Neuronal stem cell (in vitro differentiated cells): ENCODE measurements around the gene FBXO7.

ENCODE experiments used
- DNase-seq: peaks from one replicate; pipeline ENCODE4 v3.0.0-alpha.2; 2013; ENCODE audit warnings: low spot score
- H2AFZ ChIP-seq: one replicate; pipeline ENCODE4 v1.6.1; 2013; ENCODE audit warnings: mild to moderate bottlenecking, low read length, inconsistent platforms
- H2AK5ac ChIP-seq: 2 replicates; pipeline ENCODE4 v1.6.1; 2013; ENCODE audit warnings: low read depth, mild to moderate bottlenecking, inconsistent platforms, low read length, moderate library complexity, mixed read lengths
- H2BK120ac ChIP-seq: 2 replicates; pipeline ENCODE4 v1.6.1; 2013; ENCODE audit warnings: low read depth, mild to moderate bottlenecking, inconsistent platforms, low read length, moderate library complexity, mixed read lengths
- H2BK12ac ChIP-seq: one replicate; pipeline ENCODE4 v1.6.1; 2013; ENCODE audit warnings: low read length, inconsistent platforms
- H2BK15ac ChIP-seq: 2 replicates; pipeline ENCODE4 v1.6.1; 2013; ENCODE audit warnings: mild to moderate bottlenecking, low read length, inconsistent platforms, mixed read lengths
- H2BK5ac ChIP-seq: one replicate; pipeline ENCODE4 v1.6.1; 2013; ENCODE audit warnings: inconsistent platforms, mild to moderate bottlenecking, low read length, moderate library complexity
- H3K14ac ChIP-seq: one replicate; pipeline ENCODE4 v1.6.1; 2013; ENCODE audit warnings: low read length, inconsistent platforms
- H3K18ac ChIP-seq: 2 replicates; pipeline ENCODE4 v1.6.1; 2013; ENCODE audit warnings: low read length, inconsistent platforms
- H3K23ac ChIP-seq: 2 replicates; pipeline ENCODE4 v1.6.1; 2013; ENCODE audit warnings: low read depth, mild to moderate bottlenecking, mixed read lengths, low read length, inconsistent platforms; ENCODE audit not compliant: poor library complexity
- H3K27ac ChIP-seq: replicated peaks from 3 replicates; pipeline ENCODE4 v1.5.1; 2013; ENCODE audit warnings: low read length, inconsistent platforms
- H3K27me3 ChIP-seq, 3 experiments: 2 replicates each; pipeline ENCODE4 v1.6.1; 2013; ENCODE audit warnings: low read length in 3 of 3, mild to moderate bottlenecking in 2 of 3, inconsistent platforms in 1 of 3, low read depth in 1 of 3, mixed read lengths in 1 of 3, moderate library complexity in 1 of 3; ENCODE audit not compliant: control insufficient read depth in 3 of 3, insufficient read depth in 3 of 3
- H3K36me3 ChIP-seq, 2 donors: replicated peaks in 1 of 2; 2 replicates each; pipeline ENCODE4 v1.6.1; 2013; ENCODE audit warnings: low read length in 2 of 2; ENCODE audit not compliant: control insufficient read depth in 2 of 2, insufficient read depth in 2 of 2
- H3K4ac ChIP-seq: 2 replicates; pipeline ENCODE4 v1.6.1; 2013; ENCODE audit warnings: inconsistent platforms, mild to moderate bottlenecking, low read length, moderate library complexity
- H3K4me1 ChIP-seq, 2 donors: 1 replicate in 1 of 2; 2 replicates in 1 of 2; pipeline ENCODE4 v1.6.1; 2013; ENCODE audit warnings: low read length in 2 of 2, low read depth in 1 of 2; ENCODE audit not compliant: control insufficient read depth in 2 of 2, insufficient read depth in 1 of 2
- H3K4me2 ChIP-seq: one replicate; pipeline ENCODE4 v1.6.1; 2013; ENCODE audit warnings: mild to moderate bottlenecking, low read length, inconsistent platforms; ENCODE audit not compliant: insufficient read depth, poor library complexity, severe bottlenecking
- H3K4me3 ChIP-seq, 2 donors: 2 replicates each; pipeline ENCODE4 v1.5.1; 2013; ENCODE audit warnings: low read length in 2 of 2, mild to moderate bottlenecking in 2 of 2, inconsistent platforms in 1 of 2, moderate library complexity in 1 of 2
- H3K79me1 ChIP-seq: one replicate; pipeline ENCODE4 v1.6.1; 2013; ENCODE audit warnings: low read depth, mild to moderate bottlenecking, inconsistent platforms, low read length, moderate library complexity
- H3K9ac ChIP-seq: one replicate; pipeline ENCODE4 v1.6.1; 2013; ENCODE audit warnings: mild to moderate bottlenecking, low read depth, low read length, inconsistent platforms; ENCODE audit not compliant: poor library complexity
- H3K9me3 ChIP-seq, 2 donors: replicated peaks in 1 of 2; 2 replicates each; pipeline versions ENCODE3 to v1.6.1; 2013; ENCODE audit warnings: low read length in 2 of 2, mild to moderate bottlenecking in 2 of 2, inconsistent platforms in 1 of 2, low read depth in 1 of 2, mixed read lengths in 1 of 2, moderate library complexity in 1 of 2; ENCODE audit not compliant: control insufficient read depth in 2 of 2, insufficient read depth in 1 of 2
- H4K8ac ChIP-seq: one replicate; pipeline ENCODE4 v1.6.1; 2013; ENCODE audit warnings: low read depth, mild to moderate bottlenecking, inconsistent platforms, low read length, moderate library complexity
- H4K91ac ChIP-seq: one replicate; pipeline ENCODE4 v1.6.1; 2013; ENCODE audit warnings: low read length, low read depth, mild to moderate bottlenecking, inconsistent platforms; ENCODE audit not compliant: poor library complexity
- WGBS, 2 donors: extraction: QIAGEN DNeasy Blood & Tissue Kit; methylation state at CpG; one replicate each; pipeline ENCODE4 v1.1.7; 2013; ENCODE audit warnings: missing lambda C conversion rate in 2 of 2, mixed read lengths in 1 of 2; ENCODE audit not compliant: insufficient read length in 2 of 2, insufficient replicate concordance in 1 of 2; ENCODE audit errors: extremely low coverage in 2 of 2; 5-methylcytosine and 5-hydroxymethylcytosine counted together

The FBXO7 gene

GRCh38 chr22:32509045-32509444 lies 34.4 kb downstream of the FBXO7 start:
- Histone ChIP-seq H2AK5ac (no peak overlapping the region), H2BK120ac (no peak overlapping the region), H3K27ac (no peak overlapping the region), H3K4ac (no peak overlapping the region), H2AFZ (no peak overlapping the region), H2BK5ac (no peak overlapping the region), H2BK12ac (no peak overlapping the region), H4K8ac (no peak overlapping the region), H3K36me3 (no peaks in the 10 kb centered on the region), H3K27me3 (peaks cover 0 to 1% (median 0%) of the 10 kb centered on the region in 3 experiments), H3K9ac (no peak overlapping the region), H3K4me1 (peaks cover 0 to 4% of the 10 kb centered on the region in 2 donors), H3K14ac (no peak overlapping the region), H3K9me3 (no peaks in the 10 kb centered on the region), H3K4me3 (no peak overlapping the region), H4K91ac (no peak overlapping the region), H2BK15ac (no peak overlapping the region), H3K23ac (no peak overlapping the region), H3K79me1 (no peaks in the 10 kb centered on the region), H3K4me2 (no peak overlapping the region), H3K18ac (no peak overlapping the region)
- WGBS, 2 donors = no CpG with 5 or more reads among the region's 7 CpGs
- no peak for DNase-seq

GRCh38 chr22:32511274-32511673 lies 36.7 kb downstream of the FBXO7 start:
- Histone ChIP-seq H3K18ac (peak overlapping the region; percentile 15), H2BK5ac (no peak overlapping the region), H3K79me1 (no peaks in the 10 kb centered on the region), H3K27me3 (no peaks in the 10 kb centered on the region), H3K4me1 (peaks cover 0 to 4% of the 10 kb centered on the region in 2 donors), H3K27ac (no peak overlapping the region), H4K91ac (no peak overlapping the region), H3K9me3 (no peaks in the 10 kb centered on the region), H3K23ac (no peak overlapping the region), H4K8ac (no peak overlapping the region), H3K36me3 (no peaks in the 10 kb centered on the region), H3K4me2 (no peak overlapping the region), H3K9ac (peak overlapping the region; percentile 60), H3K4me3 (no peak overlapping the region), H2AFZ (no peak overlapping the region), H3K14ac (no peak overlapping the region), H2BK12ac (no peak overlapping the region), H2BK15ac (no peak overlapping the region), H3K4ac (no peak overlapping the region), H2AK5ac (no peak overlapping the region), H2BK120ac (no peak overlapping the region)
- DNase-seq = no peak
- WGBS, 2 donors = no CpG with 5 or more reads among the region's 3 CpGs

- H3K4me2 ChIP-seq = no peak overlapping the region
- no peak overlapping the region for H2AK5ac ChIP-seq
- H3K79me1 ChIP-seq = no peaks in the 10 kb centered on the region
- H3K27me3 ChIP-seq = no peaks in the 10 kb centered on the region
- no peak overlapping the region for H4K8ac ChIP-seq
- H2BK5ac ChIP-seq = no peak overlapping the region
- H3K9me3 ChIP-seq = no peaks in the 10 kb centered on the region
- H3K23ac ChIP-seq = no peak overlapping the region
- H2BK120ac ChIP-seq = no peak overlapping the region
- no peak overlapping the region for H2AFZ ChIP-seq
- no peak overlapping the region for H3K27ac ChIP-seq
- no peak overlapping the region for H3K9ac ChIP-seq
- no peak overlapping the region for H3K4ac ChIP-seq
- no peak overlapping the region for H2BK15ac ChIP-seq
- H3K36me3 ChIP-seq = no peaks in the 10 kb centered on the region
- no peak for DNase-seq
- H4K91ac ChIP-seq = no peak overlapping the region
- H3K4me1 ChIP-seq = peaks cover 0 to 4% of the 10 kb centered on the region in 2 donors
- no peak overlapping the region for H3K14ac ChIP-seq
- H2BK12ac ChIP-seq = no peak overlapping the region
- no peak overlapping the region for H3K18ac ChIP-seq
- H3K4me3 ChIP-seq = no peak overlapping the region
- no CpG with 5 or more reads among the region's 2 CpGs for WGBS, 2 donors
These were observed 37.2 kb downstream of the FBXO7 start for GRCh38 chr22:32511776-32512175.

- H4K91ac ChIP-seq = no peak overlapping the region
- WGBS, 2 donors = no CpG with 5 or more reads among the region's 8 CpGs
- H2AFZ ChIP-seq = no peak overlapping the region
- no peak overlapping the region for H3K4me2 ChIP-seq
- H3K4me1 ChIP-seq = peaks cover 0 to 4% of the 10 kb centered on the region in 2 donors
- no peak overlapping the region for H3K14ac ChIP-seq
- no peaks in the 10 kb centered on the region for H3K36me3 ChIP-seq
- no peak overlapping the region for H3K23ac ChIP-seq
- no peak overlapping the region for H2BK5ac ChIP-seq
- no peaks in the 10 kb centered on the region for H3K9me3 ChIP-seq
- no peak overlapping the region for H3K4me3 ChIP-seq
- no peak overlapping the region for H3K9ac ChIP-seq
- H3K27ac ChIP-seq = no peak overlapping the region
- H4K8ac ChIP-seq = no peak overlapping the region
- DNase-seq = no peak
- H3K18ac ChIP-seq = no peak overlapping the region
- H3K27me3 ChIP-seq = no peaks in the 10 kb centered on the region
- H3K79me1 ChIP-seq = no peaks in the 10 kb centered on the region
- no peak overlapping the region for H3K4ac ChIP-seq
- no peak overlapping the region for H2BK12ac ChIP-seq
- H2BK15ac ChIP-seq = no peak overlapping the region
- no peak overlapping the region for H2BK120ac ChIP-seq
- no peak overlapping the region for H2AK5ac ChIP-seq
These were observed 37.8 kb downstream of the FBXO7 start for GRCh38 chr22:32512267-32512982.
